Left cardiac atrium (tissue), 4 donors: Measurements from ENCODE around the gene FUT3. TPM values are rescaled to one million over a fixed set of nuclear protein-coding genes. Genes with fewer than 3 reads are reported as not detected.

Experiments
- ATAC-seq, 2 donors: fragments of 200-7000 bp; cut with Tn5 transposase; one replicate each; pipeline ENCODE4 v1.9.1; 2020; ENCODE audit warnings: mild to moderate bottlenecking in 2 of 2, moderate library complexity in 2 of 2
- DNase-seq: peaks from one replicate; pipeline ENCODE4 v3.0.0-alpha.2; 2020
- intact Hi-C, 2 donors: fragments of 100-400 bp; cut with DNase I; formaldehyde crosslinking; loops; one replicate each; pipeline versions ENCODE4 v1.14.1 to v1.15.1; 2022 to 2023
- total RNA-seq, 2 donors: library from RNA; stranded (reverse); fragmentation: NEBNext Ultra II Directional; extraction: Animal tissue kit (Norgen Biotek cat#: 25700); gene quantifications; one replicate each; pipeline ENCODE4 v1.2.1, GENCODE V29; 2021
- donor health status: DM: no; HTN: yes; CAD: no.
- donor health status: DM: no; HTN: yes; CAD: no; lungs with severe emphysema.
- donor health status: DM: yes; HTN: yes; CAD: no.
- donor health status: Dilated cardiomyopathy.

FUT3 gene
- total RNA-seq, 2 donors from 2014 or later: not detected

DNA sequence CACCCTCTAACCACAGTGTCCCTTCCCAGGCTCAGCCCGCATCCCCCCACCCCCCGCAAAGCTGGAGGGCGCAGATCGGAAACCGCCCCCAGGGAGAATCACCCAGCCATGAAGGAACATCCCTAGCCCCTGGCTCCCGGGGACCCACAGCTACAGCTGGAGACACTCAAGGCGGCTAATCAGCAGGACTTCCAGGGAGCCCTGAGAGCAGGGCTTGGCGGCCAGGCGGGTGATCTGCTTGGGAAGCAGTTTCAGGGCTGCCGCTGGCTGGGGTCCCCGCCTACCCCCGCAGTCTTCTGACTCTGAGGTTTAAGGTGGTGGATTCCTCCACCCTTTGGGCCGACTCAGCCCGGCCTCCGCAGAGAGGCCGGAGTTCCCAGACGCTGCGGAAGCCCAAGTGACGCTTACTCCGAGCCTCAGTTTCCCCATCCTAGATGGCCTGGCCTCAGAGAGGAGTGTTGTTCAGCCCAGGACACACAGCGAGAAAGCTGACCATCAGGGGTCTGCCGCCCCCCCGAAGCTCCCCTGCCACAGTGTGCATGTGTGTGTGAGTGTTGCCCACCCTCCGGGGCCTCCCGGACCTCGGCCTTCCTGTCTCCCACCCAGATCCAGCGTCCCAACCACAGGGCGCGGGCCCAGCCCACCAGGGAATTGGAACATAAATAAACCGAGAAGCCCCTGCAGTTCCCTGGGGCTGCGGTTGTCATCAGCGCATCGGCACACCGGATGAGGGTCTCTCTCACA lies 21.5 kb downstream of the FUT3 start:
- DNase-seq (no peak), ATAC-seq (no peak)
- intact Hi-C loops: loop anchor here in 1 of 2 donors (5.0 kb wide), 1 partner anchor 63 kb away; no protein-coding TSS in a partner anchor

DNA sequence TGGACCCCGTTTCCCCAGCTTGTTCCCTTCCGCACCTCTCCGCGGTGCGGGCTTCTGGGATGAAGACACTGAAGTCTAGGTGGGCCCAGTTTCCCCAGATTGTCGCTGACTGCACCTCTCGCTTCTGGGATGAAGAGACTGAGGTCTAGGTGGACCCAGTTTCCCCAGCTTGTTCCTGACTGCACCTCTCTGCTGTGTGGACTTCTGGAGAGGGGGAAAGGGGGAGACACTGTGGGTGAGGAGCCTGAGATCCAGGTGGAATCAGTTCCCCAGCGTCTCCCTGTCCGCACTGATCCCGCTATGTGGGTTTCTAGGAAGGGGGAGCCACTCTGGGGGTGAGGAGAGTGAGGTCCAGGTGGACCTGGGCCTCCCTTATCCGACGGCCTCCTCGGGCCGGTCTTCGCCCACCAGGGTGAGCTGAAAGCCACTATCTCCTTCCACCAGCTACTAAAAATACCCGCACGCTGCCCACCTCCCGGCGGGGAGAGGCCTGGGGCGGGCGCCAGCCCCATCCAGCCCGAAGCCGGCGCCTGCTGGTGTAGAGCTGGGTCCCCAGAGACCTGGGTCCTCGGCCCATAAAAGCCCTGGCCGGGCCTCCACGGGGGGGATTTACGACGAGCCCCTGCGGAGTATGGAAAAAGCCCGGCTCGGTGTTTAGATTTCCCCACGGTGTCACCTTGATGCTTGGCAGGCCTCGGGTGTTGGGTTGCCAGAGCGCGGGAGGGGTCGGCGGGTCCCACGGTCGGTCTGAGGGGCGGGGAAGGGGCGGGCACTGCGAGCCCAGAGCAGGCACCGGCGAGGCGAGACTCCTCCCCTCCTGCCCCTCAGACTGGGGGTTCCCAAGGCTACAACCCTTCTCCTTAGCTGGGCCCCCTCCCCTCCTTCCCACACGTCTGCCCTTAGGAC lies 22.3 kb downstream of the FUT3 start:
- DNase-seq (peak; percentile 57), ATAC-seq (peak; percentile 42 to 53)
- intact Hi-C loops: loop anchor here in 1 of 2 donors (5.0 kb wide), 1 partner anchor 63 kb away; no protein-coding TSS in a partner anchor

DNA sequence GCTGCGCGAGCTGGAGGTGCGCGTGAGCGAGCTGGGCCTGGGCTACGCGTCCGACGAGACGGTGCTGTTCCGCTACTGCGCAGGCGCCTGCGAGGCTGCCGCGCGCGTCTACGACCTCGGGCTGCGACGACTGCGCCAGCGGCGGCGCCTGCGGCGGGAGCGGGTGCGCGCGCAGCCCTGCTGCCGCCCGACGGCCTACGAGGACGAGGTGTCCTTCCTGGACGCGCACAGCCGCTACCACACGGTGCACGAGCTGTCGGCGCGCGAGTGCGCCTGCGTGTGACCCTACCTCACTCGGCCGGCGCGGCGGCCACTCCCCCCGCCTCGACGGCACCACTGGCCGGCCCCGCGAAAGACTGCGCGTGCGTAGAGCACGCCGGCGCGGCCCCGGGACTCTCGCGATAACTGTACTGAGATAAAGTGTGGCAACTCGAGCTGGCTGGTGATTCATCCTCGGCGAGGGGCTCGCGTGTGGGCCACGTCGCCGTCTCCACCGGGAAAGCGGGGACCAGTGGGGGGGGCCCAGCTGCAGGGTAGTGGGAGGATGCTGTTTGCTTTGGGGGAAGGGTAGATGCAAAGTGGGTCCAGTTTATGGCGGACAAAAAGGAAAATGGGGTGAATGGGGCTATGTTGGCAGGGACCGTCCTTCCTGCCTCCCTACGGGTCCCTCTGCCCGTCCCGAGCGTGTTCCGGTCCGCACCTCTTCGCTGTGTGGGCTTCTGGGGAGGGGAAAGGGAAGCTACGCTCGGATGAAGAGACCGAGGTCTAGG lies 23.2 kb downstream of the FUT3 start:
- intact Hi-C loops: loop anchor here in 1 of 2 donors (5.0 kb wide), 1 partner anchor 64 kb away; no protein-coding TSS in a partner anchor
- ATAC-seq: peak; percentile 85 to 89
- DNase-seq: peak; percentile 91

DNA sequence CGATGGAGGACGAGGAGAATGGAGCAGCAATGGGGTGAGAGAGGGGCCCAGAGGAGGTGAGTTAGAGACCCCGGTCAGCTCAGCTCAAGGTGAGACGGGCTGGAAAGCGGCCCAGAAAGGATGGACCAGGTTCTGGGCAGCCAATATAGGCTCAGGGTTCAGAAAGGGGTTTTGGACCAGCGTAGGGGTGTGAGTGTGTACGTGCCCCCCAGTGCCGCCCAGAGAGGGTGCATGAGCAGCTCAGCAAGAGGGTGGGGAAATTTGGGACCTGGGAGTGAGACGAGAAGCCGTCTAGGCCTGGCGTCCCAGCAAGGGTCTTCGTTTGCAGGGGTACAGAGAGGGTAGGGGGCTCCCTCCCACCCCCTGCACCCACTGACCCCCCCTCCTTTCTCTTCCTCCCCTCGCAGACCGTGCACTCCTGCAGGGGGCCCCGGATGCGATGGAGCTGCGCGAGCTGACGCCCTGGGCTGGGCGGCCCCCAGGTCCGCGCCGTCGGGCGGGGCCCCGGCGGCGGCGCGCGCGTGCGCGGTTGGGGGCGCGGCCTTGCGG lies 23.8 kb downstream of the FUT3 start:
- DNase-seq: no peak
- intact Hi-C loops: loop anchor here in 1 of 2 donors (5.0 kb wide), 1 partner anchor 65 kb away; no protein-coding TSS in a partner anchor

DNA sequence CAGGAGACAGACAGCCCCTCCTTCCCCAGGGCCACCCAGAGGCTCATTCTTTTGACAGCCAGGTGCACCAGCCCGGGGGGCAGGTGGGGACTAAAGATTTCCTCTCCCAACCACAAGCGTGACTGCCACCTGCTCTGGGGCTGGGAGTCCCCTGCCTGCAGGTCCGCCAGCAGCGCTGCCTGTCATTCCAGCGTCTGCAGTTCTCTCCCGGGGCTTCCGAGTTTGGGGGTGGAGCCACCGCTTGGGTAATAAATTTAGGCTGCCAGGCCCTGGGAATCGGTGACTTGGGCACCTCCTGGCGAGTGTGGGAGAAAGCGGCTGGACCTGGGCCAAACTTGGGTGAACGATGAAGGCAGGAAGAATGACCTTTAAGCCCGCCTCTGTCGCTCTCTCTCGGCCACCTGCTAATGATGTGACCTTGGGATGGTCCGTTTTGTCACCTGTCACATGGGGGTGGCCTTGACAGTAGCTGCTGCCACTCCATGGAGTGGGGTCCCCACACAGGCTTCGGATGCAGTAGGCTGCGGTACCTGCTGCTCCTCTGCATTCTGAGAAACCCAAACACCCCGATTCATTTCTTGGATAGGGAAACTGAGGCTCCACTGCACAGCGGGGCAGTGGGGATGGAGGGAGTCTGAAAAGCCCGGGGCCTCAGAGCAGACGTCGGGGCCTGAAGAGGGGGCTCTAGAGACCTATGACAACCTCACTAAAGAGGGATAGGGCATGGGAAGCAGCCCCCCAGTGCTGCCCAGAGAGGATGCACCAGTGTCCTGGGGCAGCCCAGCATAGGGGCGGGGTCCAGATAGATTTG lies 24.5 kb downstream of the FUT3 start:
- intact Hi-C loops: loop anchor here in 1 of 2 donors (5.0 kb wide), 1 partner anchor 66 kb away; no protein-coding TSS in a partner anchor
- peak in 1 of 2 donors; percentile 19 for ATAC-seq
- DNase-seq: peak; percentile 64

More for the DNA sequence above, 23.8 kb downstream of the FUT3 start:
- ATAC-seq: no peak

DNA sequence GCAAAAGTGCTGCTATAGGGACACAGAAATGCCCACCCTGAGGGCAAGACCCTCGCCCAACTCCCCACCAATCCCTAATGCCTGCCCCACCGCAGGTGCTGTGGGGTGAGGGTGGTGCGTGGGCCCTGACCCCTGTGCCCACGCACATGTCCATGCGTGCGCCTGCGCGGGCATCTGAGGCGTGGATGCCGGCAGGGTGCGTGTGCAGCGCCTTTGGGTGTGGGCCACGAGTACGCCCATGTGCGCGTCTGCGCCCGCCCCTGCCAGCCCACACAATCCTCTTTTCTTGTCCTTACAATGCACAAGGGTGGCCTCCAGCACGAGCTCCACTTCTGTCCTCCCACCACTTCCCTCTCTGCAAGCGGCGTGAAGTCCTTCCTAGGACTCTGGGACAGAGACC lies 26.1 kb downstream of the FUT3 start:
- ATAC-seq (no peak), DNase-seq (no peak)
- intact Hi-C loops: loop anchor here in 1 of 2 donors (5.0 kb wide), 1 partner anchor 67 kb away; no protein-coding TSS in a partner anchor

DNA sequence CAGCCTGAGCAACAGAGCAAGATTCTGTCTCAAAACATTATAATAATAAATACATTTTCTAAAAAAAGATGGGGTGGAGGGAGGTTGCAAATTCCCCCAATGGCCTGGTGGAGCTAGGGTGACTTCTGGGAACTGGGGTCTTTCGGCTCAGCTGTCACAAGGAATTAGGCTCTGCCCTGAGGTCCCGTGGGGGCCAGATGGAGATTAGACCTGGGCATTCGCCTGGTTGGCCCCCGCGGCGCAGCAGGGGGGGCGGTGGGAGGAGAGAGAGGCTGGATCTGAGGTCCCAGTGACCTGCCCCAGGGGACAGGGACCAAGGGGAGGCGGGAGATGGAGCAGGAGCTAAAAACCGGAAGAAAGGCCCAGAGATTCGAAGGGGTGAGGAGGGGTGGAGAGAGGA lies 26.5 kb downstream of the FUT3 start:
- no peak for DNase-seq
- ATAC-seq: no peak
- intact Hi-C loops: loop anchor here in 1 of 2 donors (5.0 kb wide), 1 partner anchor 68 kb away; no protein-coding TSS in a partner anchor

DNA sequence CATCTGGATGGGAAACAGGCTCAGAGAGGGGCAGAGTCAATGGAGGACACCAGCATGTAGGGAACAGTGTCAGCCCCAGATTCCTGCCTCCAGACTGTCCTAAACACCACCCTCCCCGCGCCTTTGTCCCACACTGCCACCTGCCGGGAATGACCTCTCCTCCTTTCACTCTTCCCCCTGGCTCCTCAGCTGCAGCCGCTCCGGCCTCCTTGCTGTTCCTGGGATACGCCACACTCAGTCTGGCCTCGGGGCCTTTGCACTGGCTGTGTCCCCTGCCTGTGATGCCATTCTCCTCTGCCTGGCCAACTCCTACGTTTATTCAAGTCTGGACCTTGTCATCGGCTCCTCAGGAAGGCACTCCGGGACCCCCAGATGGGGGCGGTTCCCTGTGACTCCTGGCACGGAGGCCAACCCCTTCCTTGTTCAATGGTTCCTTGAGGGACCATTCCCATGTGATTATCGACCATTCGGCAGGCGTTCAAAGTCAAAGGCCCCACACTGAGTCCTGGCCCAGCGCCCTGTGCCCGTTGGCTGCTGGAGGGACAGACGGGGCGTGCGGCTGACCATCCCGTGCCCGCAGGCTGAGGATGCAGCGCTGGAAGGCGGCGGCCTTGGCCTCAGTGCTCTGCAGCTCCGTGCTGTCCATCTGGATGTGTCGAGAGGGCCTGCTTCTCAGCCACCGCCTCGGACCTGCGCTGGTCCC lies 27.5 kb downstream of the FUT3 start:
- DNase-seq (no peak), ATAC-seq (no peak)
- intact Hi-C loops: no loop called here

DNA sequence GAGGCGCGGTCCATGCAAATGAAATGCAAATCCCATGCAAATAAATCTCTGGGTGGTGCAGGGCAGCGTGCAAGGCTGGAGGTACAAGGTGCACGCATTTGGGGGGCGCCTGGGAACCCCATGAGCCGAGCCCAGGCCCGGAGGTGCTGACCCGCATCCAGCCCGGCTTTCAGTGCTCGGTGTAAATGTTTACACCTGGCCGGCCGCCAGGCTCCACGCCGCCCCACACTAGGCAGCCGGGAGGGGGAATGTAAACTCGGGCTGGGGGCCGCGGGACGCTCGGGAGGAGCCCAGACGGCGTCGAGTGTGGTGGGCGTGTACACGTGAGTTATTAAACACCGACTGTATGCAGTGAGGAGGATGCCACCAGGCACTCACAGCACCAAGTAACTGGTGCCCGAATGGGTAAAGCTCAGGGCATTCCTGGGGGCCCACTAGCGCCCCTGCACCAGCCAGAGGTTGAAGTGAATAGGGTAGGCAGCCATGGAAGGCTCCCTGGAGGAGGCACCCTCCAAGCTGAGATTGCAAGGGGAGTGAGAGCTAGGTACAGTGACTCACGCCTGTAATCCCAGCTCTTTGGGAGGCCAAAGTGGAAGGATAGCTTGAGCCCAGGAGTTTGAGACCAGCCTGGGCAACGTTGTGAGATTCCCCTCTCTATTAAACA lies 28.9 kb downstream of the FUT3 start:
- ATAC-seq (no peak), DNase-seq (no peak)
- intact Hi-C loops: no loop called here

DNA sequence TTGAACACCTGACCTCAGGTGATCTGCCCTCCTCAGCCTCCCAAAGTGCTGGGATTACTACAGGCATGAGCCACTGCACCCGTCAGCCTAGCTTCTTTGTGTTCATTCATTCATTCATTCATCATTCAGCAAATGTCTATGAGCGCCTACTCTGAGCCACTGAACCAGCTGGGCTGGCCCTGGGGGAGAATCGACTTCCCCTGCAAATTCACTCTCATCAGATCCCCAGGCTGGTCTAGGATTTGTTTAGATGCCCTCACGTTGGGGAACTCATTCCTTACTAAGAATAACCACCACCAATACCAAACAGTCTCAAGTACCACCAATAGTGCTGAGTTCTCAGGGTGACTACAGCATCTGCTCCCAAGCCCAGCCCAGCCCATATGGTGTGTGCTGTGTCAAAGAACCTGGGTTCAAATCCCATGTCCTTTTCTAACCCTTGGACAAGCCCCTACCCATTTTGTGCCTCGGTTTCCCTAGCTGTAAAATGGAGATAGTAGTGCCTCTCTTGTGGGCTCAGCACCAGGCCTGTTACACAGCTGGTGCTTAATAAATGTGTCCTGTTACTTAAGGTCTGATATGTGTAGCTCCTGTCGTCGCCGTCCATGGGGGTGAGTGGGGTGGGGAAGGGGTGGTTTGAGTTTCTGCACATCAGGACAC lies 29.6 kb downstream of the FUT3 start:
- ATAC-seq (no peak), DNase-seq (no peak)
- intact Hi-C loops: no loop called here

DNA sequence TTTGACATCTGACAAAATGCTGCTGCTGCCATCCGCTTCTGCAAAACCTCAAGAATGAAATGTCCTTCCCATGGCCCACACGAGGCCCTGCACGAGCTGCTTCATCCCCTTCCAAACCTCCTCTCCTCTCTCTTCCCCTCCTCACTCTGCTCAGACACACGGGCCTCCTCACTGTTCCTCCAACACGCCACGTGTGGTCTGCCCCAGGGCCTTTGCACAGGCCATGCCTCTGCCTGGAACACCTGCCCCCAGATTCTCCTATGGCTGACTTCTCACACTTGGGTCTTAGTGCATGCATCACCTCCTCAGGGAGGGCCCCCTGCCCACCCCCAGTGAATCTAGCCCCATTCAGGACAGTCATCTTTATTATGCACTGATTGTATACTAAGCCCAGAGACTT lies 30.5 kb downstream of the FUT3 start:
- DNase-seq: no peak
- ATAC-seq: no peak
- intact Hi-C loops: no loop called here

DNA sequence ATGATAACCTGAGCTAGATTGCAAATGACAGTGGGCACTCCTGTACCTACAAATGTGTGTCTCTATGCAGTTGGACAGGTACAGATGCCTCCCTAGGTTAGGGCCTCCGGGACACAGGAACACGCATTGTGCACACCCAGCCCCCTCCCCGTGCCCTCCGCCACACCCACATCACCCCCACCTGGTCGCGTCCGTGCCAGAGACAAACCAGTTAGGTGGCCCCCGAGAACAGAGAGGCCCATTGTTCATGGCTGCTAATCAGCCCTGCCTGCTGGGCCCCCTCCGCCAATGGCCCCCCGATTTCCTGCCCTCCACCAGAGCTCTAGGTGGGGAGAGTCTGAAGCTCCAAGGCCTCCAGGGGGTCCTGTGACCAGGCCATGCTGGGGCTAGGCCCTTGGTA lies 32.7 kb downstream of the FUT3 start:
- ATAC-seq (no peak), DNase-seq (no peak)
- intact Hi-C loops: no loop called here

DNA sequence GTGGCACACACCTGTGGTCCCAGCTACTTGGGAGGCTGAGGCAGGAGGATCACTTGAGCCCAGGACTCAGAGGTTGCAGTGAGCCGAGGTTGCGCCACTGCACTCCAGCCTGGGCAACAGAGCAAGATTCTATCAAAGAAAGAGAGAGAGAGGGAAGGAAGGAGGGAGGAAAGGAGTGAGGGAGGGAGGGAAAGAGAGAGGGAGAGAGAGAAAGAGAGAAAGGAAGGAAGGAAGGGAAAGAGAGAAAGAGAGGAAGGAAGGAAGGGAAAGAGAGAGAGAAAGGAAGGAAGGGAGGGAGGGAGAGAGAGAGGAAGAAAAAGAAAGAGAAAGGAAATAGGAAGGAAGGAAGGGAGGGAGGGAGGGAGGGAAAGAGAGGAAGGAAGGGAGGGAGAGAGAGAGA lies 34.0 kb downstream of the FUT3 start:
- no peak for ATAC-seq
- DNase-seq: no peak
- intact Hi-C loops: no loop called here

DNA sequence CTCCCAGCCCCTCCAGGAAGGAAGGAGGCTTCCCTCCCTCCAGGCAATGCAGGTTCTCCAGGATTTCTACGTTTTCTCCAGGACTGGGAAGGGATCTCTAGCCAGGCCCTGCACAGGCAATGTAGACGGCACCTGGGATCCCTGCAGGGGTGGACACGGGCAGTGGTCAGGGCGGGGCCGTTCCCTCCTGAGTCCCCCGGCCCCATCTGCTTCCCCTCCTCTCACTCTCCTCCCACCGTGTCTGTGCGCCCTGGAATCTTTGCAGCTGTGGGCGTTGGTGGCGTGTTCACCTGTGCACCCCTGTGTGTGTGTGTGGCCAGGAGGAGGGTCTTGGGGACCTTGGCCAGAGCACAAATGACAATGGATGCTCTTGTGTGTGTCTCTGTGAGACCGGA lies 36.4 kb downstream of the FUT3 start:
- no peak for ATAC-seq
- intact Hi-C loops: no loop called here
- DNase-seq: no peak

DNA sequence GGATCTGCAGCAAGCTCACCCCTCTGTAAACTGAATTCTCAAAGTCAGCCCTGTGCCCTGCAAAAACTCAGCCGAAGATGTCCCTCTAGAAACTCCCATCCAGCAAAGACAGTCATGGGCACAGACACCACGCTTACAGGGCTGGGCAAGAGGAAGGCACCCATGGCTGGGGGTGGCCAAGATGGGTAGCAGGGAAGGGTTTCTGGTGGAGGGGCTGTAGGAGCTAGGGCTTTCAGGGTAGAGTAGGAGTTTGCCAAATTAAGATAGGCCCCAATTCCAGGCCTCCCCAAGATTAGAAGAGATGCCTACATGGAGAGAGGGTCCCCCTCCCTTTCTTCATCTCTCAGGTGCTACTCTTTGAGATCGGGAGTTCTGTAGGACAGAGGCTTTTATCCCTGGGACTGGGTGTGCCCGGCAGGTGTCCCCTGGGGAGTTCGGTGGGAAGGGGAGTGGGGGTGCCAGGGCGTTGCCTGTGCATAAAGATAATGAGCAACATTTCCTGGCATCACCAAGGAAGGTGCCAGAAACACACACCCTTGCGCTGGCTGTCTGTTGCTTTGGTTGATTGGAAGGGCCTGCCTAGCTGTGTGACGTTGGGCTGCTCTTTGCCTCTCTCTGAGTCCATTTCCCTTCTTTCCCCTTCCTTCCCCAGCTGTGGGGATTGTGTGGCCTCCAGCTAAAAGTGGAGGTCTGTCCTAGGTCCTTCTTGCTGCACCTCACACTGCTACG lies 37.0 kb downstream of the FUT3 start:
- intact Hi-C loops: no loop called here
- DNase-seq: no peak
- ATAC-seq: no peak

DNA sequence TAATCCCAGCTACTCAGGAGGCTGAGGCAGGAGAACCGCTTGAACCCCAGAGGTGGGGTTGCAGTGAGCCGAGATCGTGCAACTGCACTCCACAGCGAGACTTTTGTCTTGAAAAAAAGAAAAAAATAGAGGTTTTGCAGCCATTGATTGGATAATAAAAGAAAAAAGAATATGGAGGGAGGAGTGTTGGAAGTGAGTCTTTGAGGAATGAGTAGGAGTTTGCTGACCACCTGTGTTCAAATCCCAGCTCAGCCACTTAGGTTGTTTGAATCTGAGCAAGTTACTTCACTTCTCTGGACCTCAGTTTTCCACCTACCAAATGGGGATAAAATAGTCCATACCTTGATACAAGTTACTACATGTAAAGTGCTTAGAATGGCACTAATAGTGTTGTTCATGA lies 40.1 kb downstream of the FUT3 start:
- DNase-seq (no peak), ATAC-seq (no peak)
- intact Hi-C loops: no loop called here
